T-helper 1 cell (primary cell): ENCODE data around the gene PDE6B.
"Not testable (repeated sequence)": the region's sequence is repeated elsewhere in the genome, so short reads cannot be mapped to it uniquely, and the experiment has no call there.

Experiments
- DNase-seq, 5 donors: peaks; one replicate each; pipeline ENCODE4 v3.0.0-alpha.2; 2012 to 2020

The PDE6B gene

DNA sequence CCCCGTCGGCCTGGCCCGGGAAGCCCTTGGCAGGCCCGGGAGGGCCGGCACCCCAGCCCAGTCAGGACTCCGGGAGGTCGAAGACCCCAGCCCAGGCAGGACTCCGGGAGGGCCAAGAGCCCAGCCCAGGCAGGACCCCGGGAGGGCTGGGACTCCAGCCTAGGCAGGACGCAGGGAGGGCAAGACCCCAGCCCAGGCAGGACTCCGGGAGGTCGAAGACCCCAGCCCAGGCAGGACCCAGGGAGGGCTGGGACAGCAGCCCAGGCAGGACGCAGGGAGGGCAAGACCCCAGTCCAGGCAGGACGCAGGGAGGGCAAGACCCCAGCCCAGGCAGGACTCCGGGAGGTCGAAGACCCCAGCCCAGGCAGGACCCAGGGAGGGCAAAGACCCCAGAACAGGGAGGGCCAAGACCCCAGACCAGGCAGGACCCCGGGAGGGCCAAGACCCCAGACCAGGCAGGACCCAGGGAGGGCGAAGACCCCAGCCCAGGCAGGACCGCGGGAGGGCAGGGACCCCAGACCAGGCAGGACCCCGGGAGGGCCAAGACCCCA lies 80.8 kb downstream of the PDE6B start:
- DNase-seq, result not testable (repeated sequence)

GRCh38 chr4:706834-707598 lies 81.6 kb downstream of the PDE6B start:
- DNase-seq, result no peak

- no peak for DNase-seq
Measured at GRCh38 chr4:707929-708630, 82.7 kb downstream of the PDE6B start.

- no peak for DNase-seq
Measured at GRCh38 chr4:708631-708933, 83.2 kb downstream of the PDE6B start.

DNA sequence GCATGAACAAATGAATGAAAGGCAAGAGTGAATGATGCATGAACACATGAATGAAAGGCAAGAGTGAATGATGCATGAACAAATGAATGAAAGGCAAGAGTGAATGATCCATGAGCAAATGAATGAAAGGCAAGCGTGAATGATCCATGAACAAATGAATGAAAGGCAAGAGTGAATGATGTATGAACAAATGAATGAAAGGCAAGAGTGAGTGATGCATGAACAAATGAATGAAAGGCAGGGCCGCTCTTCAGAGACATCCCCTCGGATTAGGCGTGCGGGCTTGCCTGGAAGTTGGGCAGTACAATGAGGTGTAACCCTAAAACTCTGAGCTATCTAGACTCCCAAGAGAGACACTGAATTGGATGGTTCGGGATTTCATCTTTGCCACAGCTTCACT lies 84.0 kb downstream of the PDE6B start:
- DNase-seq, result no peak

DNA sequence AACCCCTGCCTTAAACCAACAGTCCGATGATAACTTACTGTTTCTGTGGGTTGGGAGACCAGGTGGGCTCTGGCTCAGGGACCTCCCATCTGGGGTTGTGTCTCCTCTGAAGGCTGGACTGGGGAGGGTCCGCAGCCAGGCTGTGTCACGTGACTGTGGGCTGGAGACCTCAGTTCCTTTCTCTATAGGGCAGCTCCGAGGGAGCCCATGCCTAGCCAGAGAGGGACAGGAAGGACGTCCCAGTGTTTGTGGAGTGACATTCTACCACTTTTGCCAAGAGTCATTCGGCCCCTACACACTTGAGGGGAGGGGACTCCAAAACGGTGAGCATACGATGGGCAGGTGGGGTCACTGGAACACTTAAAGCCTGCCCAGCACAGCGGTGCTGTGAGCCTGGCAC lies 84.7 kb downstream of the PDE6B start:
- no peak for DNase-seq

DNA sequence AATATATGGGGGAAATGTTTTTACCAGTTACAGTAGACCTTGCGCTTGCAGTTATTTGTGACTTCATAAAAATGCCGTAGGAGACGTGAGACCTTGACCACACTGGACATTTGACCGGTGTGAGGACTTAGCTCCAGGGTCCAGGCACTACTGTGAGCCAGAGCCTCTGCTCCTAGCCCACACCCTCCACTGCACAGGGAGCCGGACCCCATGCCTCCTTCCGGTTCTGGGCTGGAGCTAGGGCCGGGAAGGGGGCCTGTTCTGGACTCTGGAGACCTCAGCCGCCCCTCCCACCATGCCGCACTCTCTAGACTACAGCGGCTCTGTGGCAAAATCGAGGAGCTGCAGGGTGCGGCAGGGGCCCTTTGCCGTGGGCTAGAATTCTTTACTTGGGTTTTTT lies 85.5 kb downstream of the PDE6B start:
- DNase-seq, result no peak

DNA sequence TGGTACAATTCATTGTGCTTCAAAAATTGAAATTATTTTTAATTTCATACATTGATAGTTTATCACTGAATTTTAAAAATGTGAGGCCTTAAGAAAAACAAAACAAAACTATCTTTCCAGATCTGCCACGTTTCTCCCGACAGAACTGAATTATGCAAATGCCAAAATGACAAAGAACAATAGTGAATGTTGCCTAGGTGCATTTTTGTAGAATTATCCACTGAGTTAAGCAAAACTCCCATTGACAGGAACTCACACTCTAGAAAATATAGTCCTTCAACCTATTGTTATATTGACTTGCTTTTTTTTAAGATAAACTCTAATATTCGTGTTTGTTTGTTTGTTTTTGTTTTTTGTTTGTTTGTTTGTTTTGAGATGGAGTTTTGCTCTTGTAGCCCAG lies 86.7 kb downstream of the PDE6B start:
- no peak for DNase-seq

DNA sequence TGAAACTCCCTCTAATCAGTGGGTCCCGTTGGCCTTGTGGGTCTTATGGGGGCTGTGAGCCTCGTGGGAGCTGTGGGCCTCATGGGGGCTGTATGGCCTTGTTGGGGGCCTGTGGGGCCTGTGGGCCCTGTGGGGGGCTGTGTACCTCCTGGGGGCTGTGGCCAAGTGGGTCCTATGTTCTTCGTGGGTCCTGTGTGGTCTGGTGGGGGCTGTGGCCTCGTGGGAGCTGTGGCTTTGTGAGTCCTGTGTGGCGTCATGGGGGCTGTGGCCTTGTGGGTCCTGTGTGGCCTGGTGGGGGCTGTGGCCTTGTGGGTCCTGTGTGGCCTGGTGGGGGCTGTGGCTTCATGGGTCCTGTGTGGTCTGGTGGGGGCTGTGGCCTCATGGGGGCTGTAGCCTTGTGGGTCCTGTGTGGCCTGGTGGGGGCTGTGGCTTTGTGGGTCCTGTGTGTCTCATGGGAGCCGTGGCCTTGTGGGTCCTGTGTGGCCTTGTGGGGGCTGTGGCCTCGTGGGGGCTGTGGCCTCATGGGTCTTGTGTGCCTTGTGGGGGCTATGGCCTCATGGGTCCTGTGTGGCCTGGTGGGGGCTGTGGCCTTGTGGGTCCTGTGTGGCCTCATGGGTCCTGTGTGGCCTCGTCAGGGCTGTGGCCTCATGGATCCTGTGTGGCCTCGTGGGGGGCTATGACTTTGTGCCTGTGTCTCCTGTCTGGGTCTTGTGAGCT lies 87.7 kb downstream of the PDE6B start:
- DNase-seq, result no peak

DNA sequence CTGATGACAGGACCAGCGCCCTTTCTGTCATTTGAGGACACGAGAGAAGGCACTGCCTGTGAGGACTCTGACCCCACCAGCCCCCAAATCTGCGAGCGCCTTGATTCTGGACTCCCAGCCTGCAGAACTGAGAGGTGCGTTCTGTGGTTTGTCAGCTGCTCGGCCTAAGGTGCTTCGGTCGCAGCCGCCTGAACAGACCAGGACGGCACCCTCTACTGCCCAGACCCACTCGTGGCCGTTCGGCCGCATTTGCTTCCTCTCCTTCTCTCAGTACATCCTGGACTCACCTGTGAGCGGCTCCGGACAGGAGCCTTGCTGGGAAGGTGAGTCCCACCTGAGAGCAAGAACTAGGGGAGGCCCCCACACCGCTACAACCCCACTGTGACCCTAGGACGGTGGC lies 88.7 kb downstream of the PDE6B start:
- no peak for DNase-seq

DNA sequence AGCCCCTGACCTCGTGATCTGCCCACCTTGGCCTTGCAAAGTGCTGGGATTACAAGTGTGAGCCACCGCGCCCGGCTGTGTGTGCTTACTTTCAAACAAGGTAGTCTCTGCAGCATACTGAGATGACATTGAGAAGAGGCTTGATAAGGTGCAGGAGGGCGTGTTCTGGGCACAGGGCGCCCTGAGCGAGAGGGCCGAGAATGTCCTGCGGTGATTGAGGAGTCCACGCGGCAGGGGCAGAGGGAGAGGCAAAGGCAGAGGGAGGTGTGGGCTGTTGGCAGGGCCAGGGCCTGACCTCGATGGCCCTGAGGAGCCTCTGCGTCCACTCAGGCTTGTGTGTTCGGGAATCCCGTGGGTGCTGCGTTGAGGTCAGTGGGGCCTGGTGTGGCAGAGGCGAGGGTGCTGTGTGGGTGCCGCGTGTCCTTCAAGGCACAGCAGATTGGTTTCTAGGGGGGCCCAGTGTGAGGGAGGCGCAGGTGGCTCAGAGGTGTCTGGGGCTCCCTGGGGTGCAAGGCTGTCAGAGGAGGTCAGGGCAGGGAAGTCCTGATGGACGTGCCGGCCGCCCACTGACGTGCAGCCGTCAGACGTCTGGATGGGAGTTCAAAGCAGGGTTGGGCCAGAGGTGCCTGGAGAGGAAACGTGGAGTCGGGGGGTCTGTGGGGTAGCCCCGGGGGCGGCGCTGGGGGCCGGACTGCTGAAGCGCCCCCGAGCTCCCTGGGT lies 92.4 kb downstream of the PDE6B start:
- DNase-seq, result no peak

GRCh38 chr4:718460-718859 lies 93.1 kb downstream of the PDE6B start:
- DNase-seq, result no peak
